HepG2 (cell line): Measurements from ENCODE around the gene RARG. TPM values are rescaled to one million over a fixed set of nuclear protein-coding genes. Genes with fewer than 3 reads are reported as not detected.

Experiments
- ATRX ChIP-seq: sonication (generic); formaldehyde crosslinking; IDR thresholded peaks from 2 replicates; pipeline ENCODE4 v1.4.0; 2020; ENCODE audit warnings: missing genetic modification reagents, borderline replicate concordance
- BRD4 ChIP-seq: sonication (generic); formaldehyde crosslinking; IDR thresholded peaks from 2 replicates; pipeline ENCODE4 v1.4.0; 2020; ENCODE audit warnings: missing genetic modification reagents
- DNMT3B ChIP-seq: conservative IDR thresholded peaks from 2 replicates; pipeline ENCODE4 v1.6.1; 2016; ENCODE audit warnings: missing biosample characterization, control low read depth
- GPN1 ChIP-seq: sonication (generic); formaldehyde crosslinking; IDR thresholded peaks from 2 replicates; pipeline ENCODE4 v1.5.1; 2020; ENCODE audit warnings: missing genetic modification reagents, borderline replicate concordance
- GZF1 ChIP-seq: sonication (generic); formaldehyde crosslinking; IDR thresholded peaks from 2 replicates; pipeline ENCODE4 v1.5.1; 2020; ENCODE audit warnings: mild to moderate bottlenecking, missing genetic modification reagents
- HMGXB4 ChIP-seq, 2 experiments: sonication (generic) in 1 of 2; formaldehyde crosslinking in 1 of 2; IDR thresholded peaks; 2 replicates each; pipeline versions ENCODE4 v1.4.0 to v1.6.1; 2018 to 2020; ENCODE audit warnings: missing genetic modification reagents in 2 of 2, borderline replicate concordance in 1 of 2, low read depth in 1 of 2, mild to moderate bottlenecking in 1 of 2, missing biosample characterization in 1 of 2
- HNRNPLL ChIP-seq: fragments of 200-400 bp; formaldehyde crosslinking; IDR thresholded peaks from 2 replicates; pipeline ENCODE4 v1.6.1; 2017; ENCODE audit warnings: mild to moderate bottlenecking, low read depth, low read length; ENCODE audit not compliant: poor library complexity, severe bottlenecking
- ISX ChIP-seq: sonication (generic); formaldehyde crosslinking; conservative IDR thresholded peaks from 2 replicates; pipeline ENCODE4 v1.5.0; 2020; ENCODE audit warnings: missing genetic modification reagents
- JUN ChIP-seq: sonication (generic); formaldehyde crosslinking; IDR thresholded peaks from 2 replicates; pipeline ENCODE4 v1.4.0; 2020; ENCODE audit warnings: mild to moderate bottlenecking, missing genetic modification reagents
- KAT2B ChIP-seq: fragments of 150-350 bp; IDR thresholded peaks from 2 replicates; pipeline ENCODE4 v1.6.1; 2014; ENCODE audit warnings: low read depth, low read length, borderline replicate concordance
- MAFF ChIP-seq: IDR thresholded peaks from 2 replicates; pipeline ENCODE4 v1.6.1; 2011; ENCODE audit warnings: low read depth, low read length, improper control_type of control experiment
- MEIS2 ChIP-seq: sonication (generic); formaldehyde crosslinking; IDR thresholded peaks from 2 replicates; pipeline ENCODE4 v1.9.0; 2021; ENCODE audit warnings: mild to moderate bottlenecking, missing genetic modification reagents
- MIXL1 ChIP-seq: IDR thresholded peaks from 2 replicates; pipeline ENCODE4 v1.6.1; 2016
- NR1H2 ChIP-seq: sonication (generic); formaldehyde crosslinking; IDR thresholded peaks from 2 replicates; pipeline ENCODE4 v1.8.1; 2022; ENCODE audit warnings: low read depth, missing genetic modification reagents, borderline replicate concordance
- SNAPC4 ChIP-seq: sonication (generic); formaldehyde crosslinking; IDR thresholded peaks from 2 replicates; pipeline ENCODE4 v1.4.0; 2020; ENCODE audit warnings: mild to moderate bottlenecking, missing genetic modification reagents
- TCF12 ChIP-seq, 2 experiments: fragments of 450-650 bp in 1 of 2; sonication (generic) in 1 of 2; formaldehyde crosslinking in 1 of 2; IDR thresholded peaks; 2 replicates each; pipeline versions ENCODE4 v1.6.1 to v1.8.0; 2017 to 2022; ENCODE audit warnings: antibody characterized with exemption in 1 of 2, mild to moderate bottlenecking in 1 of 2, missing genetic modification reagents in 1 of 2, moderate library complexity in 1 of 2
- THAP11 ChIP-seq: IDR thresholded peaks from 2 replicates; pipeline ENCODE4 v1.6.1; 2016; ENCODE audit warnings: missing biosample characterization, missing genetic modification reagents
- ZBTB39 ChIP-seq: sonication (generic); formaldehyde crosslinking; IDR thresholded peaks from 2 replicates; pipeline ENCODE4 v1.5.0; 2020; ENCODE audit warnings: missing genetic modification reagents
- ZFY ChIP-seq: sonication (generic); formaldehyde crosslinking; IDR thresholded peaks from 2 replicates; pipeline ENCODE4 v1.4.0; 2020; ENCODE audit warnings: missing genetic modification reagents
- ZNF205 ChIP-seq: IDR thresholded peaks from 2 replicates; pipeline ENCODE4 v1.6.1; 2018; ENCODE audit warnings: missing biosample characterization, missing genetic modification reagents
- ZNF264 ChIP-seq: sonication (generic); formaldehyde crosslinking; IDR thresholded peaks from 2 replicates; pipeline ENCODE4 v1.4.0; 2020; ENCODE audit warnings: missing genetic modification reagents
- ZNF644 ChIP-seq: IDR thresholded peaks from 2 replicates; pipeline ENCODE4 v1.6.1; 2016; ENCODE audit warnings: low read depth
- ZNF670 ChIP-seq: sonication (generic); formaldehyde crosslinking; IDR thresholded peaks from 2 replicates; pipeline ENCODE4 v1.8.0; 2022; ENCODE audit warnings: mild to moderate bottlenecking, missing genetic modification reagents, borderline replicate concordance
- polyA plus RNA-seq, 8 experiments: library from polyadenylated mRNA; depleted of rRNA in 3 of 8; stranded (reverse) in 7 of 8; unstranded in 1 of 8; fragments of >200 nt; fragmentation: Illumina TruSeq in 4 of 8; extraction: Trizol in 4 of 8; gene quantifications; 2 replicates each; pipeline versions ENCODE4 v1.2.1 to v1.2.3, GENCODE V29; 2011 to 2016; ENCODE audit warnings: low read depth in 4 of 8, missing spikeins in 1 of 8, mixed read lengths in 1 of 8; ENCODE audit not compliant: insufficient read depth in 1 of 8
- total RNA-seq, 5 experiments: library from RNA; depleted of rRNA; stranded (reverse); fragments of >200 nt; fragmentation: Illumina TruSeq; extraction: Trizol; gene quantifications; 2 replicates each; pipeline ENCODE4 v1.2.3, GENCODE V29; 2016; ENCODE audit warnings: low read depth in 1 of 5

Gene RARG
- total and polyA plus RNA-seq, 2 of the 13 experiments (the other 11 are each of a cell fraction or from before 2014, with no cell fraction given), result 0.77 to 1.5 TPM

GRCh38 chr12:53174881-53175491 is 57.0 kb downstream of the RARG start (continued):
- peak; percentile 97 for TF ChIP-seq ZNF644 (CRISPR knock-in tag)
- TF ChIP-seq GPN1 (CRISPR knock-in tag), result no peak
- TF ChIP-seq HNRNPLL, result no peak
- TF ChIP-seq GZF1, result no peak
- no peak for TF ChIP-seq ZBTB39
- TF ChIP-seq ATRX (CRISPR knock-in tag), result no peak
- TF ChIP-seq SNAPC4 (CRISPR knock-in tag), result no peak
- no peak for TF ChIP-seq ZNF670
- TF ChIP-seq DNMT3B, result no peak
- peak; percentile 68; the same call in 1 of the 2 replicates for TF ChIP-seq ZNF264 (CRISPR knock-in tag)
- TF ChIP-seq THAP11, result peak; percentile 67
- no peak for TF ChIP-seq JUN (CRISPR knock-in tag)
- TF ChIP-seq ZFY (CRISPR knock-in tag), result no peak
- TF ChIP-seq MIXL1, result 0 out of 2 replicates have a peak, but pooled peaks have one; percentile 71
- peak; percentile 93 for TF ChIP-seq ZNF205 (CRISPR knock-in tag)
- no peak for TF ChIP-seq KAT2B
- TF ChIP-seq HMGXB4 (CRISPR knock-in tag; IDR thresholded peaks at IDR 0.05; ENCODE audit: borderline replicate concordance in 1 of 2, low read depth in 1 of 2), result 0 out of 4 replicates have a peak, but pooled peaks of 1 of the 2 experiments have one; percentile 25
- no peak; the same call in 1 of the 2 replicates for TF ChIP-seq MEIS2
- TF ChIP-seq MAFF, result 0 out of 2 replicates have a peak, but pooled peaks have one; percentile 2
- no peak for TF ChIP-seq TCF12 (IDR thresholded peaks at IDR 0.05)
- TF ChIP-seq TCF12 (CRISPR knock-in tag; IDR thresholded peaks at IDR 0.05), result no peak
- TF ChIP-seq NR1H2, result no peak
- TF ChIP-seq BRD4 (CRISPR knock-in tag), result no peak
- no peak for TF ChIP-seq ISX (CRISPR knock-in tag)
